HG03025 (cell line): ENCODE data around the gene BUD23.
"Not testable (repeated sequence)": the region's sequence is repeated elsewhere in the genome, so short reads cannot be mapped to it uniquely, and the experiment has no call there.

Experiments
- ATAC-seq: cut with Tn5 transposase; IDR thresholded peaks from one replicate; pipeline ENCODE4 v1.9.1; 2021; ENCODE audit warnings: mild to moderate bottlenecking, moderate library complexity; ENCODE audit not compliant: unreplicated experiment, low FRiP score

The BUD23 gene

DNA sequence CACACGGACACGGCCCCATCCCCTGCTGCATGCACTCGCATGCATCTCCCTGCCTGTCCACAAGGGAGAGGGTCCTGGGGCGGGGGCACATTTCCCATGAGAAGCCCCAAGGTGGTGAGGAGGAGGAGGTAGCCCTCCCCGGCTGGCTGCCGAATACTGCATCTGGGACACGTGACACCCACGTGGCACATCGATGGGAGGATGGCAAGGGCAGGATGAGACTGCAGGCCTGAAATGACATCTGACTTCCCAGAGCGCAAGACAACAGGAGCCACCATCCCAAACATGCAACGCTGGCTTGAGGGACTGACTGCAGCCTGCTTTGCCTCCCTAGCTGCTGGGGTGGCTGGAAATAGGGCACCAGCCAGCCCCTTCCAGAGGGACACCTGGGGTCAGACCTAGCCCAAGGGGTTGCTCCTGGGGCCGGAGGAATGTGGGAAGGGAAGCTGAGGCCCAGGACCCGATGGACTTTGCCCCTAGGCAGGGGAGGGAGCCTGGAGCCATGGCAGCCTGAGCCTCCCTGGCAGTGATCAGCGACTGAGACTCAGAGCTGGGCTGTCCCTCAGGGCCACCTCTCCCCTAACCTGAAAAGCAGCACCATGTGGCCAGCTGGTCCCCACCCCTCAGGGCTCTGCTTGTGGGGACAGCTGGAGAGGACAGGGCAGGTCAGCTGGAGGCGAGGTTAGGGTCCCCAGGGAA is 16.1 kb downstream of the BUD23 start:
- ATAC-seq: no peak

DNA sequence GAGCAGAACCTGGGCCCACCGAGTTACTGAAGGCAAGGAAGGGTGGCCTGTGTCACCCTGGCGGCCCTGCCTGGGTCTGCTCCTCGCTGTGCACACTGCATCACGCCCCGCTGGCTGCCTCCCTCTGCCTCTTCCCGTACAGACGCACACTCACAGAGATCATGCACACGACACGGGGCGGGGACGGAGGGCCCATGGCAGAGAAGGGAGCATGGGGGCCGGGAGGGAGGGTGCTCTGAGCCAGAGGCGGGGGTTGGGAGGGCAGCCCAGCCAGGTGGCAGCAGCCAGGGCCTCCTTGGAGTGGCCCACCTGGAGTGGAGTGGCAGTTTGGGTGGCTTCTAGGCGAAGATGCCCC is 16.6 kb downstream of the BUD23 start:
- ATAC-seq: no peak

DNA sequence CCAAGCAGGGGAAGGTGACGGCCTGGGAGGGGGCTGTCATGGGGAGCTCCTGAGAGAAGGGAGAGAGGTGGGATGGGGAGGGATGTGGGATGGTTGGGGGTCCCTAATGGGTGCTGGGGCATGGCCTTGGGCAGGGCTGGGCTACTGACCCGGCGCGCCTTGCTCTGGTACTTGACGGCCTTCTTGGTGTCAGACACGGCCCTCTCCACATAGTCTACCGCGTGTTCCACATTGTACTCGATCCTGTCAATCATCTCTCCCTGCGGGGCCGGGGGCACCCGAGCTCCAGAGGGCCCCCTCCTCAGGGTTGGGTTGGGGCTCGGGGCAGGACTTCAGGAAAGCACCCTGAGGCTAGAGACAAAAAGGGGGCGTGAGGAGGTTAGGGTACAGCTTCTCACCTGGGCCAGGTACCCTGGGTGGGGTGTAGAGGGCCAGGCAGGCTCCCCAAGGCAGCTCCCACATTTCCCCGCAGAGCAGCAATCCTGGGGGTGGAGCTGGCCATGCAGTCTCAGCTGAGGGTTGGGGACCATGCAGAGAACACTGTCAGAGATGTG is 17.3 kb downstream of the BUD23 start:
- no peak for ATAC-seq

DNA sequence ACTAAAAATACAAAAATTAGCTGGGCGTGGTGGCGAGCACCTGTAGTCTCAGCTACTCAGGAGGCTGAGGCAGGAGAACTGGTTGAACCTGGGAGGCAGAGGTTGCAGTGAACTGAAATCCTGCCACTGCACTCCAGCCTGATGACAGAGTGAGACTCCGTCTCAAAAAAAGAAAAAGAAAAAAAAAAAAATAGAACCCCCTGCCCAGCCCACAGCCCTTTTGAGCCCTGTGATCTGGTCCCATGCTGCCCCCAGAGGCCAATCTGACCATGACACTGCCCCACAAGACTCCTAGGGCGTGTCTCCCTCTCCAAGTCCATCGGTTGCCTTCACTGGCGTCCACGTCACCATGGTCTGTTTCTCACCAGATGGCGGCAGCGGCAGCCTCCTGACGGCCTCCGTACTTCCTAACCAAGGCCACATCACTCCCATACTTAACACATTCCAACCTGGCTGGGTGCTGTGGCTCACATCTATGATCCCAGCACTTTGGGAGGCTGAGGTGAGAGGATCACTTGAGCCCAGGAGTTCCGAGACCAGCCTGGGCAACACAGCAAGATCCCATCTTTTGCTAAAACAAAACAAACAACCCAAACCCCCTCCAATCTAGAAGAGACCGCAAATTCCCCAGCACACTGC is 18.1 kb downstream of the BUD23 start:
- no peak for ATAC-seq

DNA sequence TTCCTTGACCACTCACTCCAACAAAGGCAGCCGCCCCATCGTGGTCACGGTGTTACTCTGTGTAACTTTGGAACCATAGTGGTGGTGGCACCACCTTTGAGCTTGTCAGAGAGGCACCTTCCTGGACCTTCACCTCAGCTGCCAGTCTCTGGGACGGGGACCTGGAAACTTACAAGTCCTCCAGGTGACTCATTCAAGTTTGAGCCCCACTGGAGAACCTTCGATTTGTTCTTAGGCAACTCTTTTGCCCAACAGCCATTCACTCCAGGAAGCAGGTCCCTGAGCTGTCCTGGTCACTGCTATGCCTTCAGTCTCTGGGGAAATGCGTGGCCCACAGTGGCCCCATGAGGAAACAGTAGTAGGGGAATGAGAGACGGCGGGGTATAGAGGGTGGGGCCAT is 18.8 kb downstream of the BUD23 start:
- ATAC-seq: no peak

DNA sequence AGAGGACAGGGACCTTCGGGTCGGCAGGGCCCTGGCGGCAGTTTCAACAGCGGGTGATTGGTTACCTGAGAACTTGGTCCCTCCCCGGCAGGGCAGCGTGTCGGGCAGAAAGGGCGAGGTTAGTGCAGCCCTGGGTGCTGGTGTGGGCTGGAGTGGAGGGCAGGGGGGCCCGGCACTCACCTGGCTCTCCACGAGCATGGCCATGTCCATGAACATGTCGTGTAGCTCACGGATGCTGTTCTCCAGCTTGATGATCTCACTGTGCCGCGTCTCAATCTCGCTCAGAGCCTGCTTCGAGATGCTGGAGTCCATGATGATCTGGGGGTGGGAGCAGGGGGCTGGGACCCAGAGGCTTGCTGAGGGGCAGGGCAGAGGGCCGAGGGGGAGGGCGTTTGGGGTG is 19.3 kb downstream of the BUD23 start:
- ATAC-seq: no peak

DNA sequence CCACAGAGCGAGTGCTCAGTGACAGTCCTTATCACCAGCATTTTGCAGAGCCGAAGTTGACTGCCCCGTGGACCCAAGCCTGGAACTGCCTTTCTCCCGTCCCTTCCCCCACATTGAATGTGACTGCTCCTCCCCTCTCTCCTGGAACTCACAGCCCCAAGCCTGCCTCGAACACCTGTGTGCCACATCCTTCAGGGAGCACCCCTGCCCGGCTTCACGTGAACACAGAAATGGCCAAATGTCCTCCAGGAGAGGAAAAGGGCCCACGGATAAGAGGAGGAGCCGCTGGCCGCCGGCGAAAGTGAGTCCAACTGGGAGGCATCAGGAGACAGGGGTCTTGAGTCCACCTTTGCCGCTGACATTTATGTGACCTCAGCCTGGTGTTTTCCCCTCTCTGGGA is 19.8 kb downstream of the BUD23 start:
- no peak for ATAC-seq

DNA sequence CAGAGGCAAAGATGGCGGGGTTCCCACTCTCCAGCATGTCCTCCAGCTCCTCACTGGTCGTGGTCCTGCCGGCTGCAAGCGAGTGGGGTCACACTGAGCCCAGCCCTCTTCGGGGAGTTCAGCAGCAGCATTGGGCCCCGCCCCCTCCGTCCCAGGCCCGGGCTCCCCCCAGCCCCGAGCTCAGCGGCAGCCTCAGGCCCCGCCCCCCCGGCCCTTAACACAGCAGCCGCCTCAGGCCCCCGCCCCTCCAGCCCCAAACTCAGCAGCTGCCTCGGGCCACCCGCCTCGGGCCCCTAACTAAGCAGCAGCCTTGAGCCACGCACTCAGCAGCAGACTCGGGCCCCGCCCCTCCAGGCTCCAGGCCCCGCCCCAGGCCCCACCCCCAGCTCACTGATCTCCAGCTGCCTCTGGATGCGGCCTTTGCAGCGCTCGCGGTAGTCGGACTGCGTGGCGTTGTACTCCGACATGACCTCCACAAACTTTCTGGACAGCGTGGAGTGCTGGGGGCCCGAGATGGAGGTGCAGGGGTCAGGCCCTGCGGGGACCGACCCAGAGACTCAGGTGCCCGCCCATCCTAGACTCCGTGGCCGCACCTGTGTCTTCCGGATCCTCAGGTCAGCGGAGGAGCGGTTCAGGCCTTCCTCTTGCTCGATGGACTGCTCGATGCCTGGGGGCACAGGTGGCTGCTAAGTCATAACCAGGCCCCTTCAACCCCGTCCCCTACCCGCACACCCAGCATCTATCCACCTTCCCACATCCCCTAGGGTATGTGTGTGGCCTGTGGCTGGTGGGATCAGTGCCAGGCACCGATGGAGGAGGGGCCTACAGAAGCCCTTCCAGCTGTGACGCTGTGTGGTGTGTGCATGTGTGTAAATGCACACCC is 20.6 kb downstream of the BUD23 start:
- no peak for ATAC-seq

DNA sequence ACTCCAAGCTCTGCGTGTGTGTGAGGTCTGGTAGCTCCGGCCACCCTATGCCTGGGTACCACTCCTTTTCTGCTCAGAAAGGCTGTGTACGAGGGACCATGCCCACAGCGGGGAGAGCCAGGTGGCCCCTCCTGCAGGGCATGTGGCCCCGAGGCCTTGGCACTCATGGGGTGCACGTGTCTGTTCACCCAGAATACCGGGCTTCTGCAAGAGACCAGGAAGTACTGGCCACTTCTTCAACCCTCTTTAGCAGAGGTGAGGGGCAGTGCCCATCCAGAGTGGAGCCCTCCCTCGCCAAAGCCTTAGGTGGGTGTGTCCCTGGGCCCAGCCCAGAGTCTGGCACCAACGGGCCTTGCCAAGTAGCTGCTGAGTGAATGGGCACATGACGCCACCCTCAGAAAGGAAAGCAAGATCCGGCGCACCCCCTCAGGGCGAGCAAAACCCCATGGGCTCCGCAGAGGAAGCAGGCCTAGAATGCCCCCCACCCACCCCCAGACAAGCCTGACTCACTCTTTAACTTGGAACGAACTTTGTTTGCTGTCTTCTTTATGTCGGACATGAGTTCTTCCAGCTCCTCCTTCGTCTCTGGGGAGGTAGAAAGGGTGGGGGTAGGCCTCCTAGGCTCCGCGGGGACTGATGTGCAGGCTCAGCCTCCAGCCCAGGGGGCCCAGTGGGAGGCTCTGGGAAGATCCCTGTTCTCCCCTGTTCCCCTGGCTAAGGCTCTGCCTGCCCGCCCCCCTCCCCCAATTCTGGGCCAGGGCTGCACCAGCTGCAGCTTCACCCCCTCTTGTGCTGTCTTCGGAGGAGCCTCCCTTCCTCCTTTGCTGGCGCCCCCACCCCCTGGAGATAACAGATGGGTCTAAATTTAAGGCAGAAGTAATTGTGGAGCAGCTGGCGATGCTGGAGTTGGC is 21.5 kb downstream of the BUD23 start:
- no peak for ATAC-seq

DNA sequence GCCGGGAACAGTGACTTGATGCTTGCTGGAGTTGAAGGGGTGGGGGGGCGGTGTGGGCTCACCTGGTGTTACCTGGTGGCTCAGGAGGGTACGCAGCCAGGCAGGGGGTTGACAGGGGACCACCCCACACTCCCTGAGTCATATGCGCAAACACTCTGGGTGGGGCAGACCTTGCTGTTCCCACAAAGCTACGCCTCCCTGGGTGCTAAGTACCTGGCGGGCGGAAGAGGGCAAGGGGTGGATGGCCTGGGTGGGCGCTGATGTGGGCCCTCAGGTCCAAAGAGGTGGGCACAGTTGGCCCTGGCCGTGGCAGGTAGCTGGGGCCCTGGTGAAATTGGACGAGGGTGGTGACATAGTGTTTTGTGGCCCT is 22.1 kb downstream of the BUD23 start:
- ATAC-seq: no peak

DNA sequence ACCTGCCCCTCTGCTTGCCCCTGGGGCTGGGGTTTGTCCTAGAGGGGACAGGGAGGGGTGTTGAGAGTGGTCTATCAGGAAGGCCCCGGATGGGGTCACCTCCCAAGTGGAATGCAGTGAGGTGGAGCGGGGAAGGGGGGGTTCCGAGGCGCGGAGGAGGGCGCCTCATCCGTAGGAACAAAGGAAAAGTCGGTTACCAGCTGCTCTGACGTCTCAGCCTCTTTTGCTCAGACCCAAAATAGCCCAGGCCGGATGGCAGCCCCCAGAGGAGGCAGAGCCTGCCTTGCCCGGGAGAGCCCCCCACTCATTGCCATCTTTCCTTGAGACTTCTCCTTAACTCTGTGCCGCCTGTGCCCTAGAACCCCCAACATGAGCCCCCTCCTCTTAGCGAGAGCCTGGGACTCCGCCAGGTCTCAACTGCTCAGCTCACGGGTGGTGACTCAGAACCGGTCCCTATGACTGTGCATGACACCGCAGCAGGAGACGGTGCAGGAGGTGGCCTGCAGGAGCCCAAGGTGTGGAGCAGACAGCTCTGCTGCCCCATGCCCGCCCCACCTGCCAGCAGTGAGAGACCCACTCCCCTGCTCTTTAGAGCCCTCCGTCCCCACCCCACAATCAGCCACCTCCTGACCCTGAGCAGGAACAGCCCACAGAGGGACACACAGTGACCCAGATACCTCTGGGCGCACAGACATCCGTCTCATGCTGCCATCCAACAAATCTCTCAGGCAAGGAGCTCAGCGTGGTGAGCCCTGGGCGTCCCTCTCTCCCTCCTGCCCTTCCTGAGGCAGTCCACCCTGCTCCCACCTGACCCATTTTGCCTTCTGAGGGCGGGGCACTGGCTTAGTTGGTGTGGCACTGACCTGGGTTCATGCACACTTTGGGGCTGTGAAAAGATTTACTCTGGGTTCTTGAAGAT is 23.0 kb downstream of the BUD23 start:
- no peak for ATAC-seq

DNA sequence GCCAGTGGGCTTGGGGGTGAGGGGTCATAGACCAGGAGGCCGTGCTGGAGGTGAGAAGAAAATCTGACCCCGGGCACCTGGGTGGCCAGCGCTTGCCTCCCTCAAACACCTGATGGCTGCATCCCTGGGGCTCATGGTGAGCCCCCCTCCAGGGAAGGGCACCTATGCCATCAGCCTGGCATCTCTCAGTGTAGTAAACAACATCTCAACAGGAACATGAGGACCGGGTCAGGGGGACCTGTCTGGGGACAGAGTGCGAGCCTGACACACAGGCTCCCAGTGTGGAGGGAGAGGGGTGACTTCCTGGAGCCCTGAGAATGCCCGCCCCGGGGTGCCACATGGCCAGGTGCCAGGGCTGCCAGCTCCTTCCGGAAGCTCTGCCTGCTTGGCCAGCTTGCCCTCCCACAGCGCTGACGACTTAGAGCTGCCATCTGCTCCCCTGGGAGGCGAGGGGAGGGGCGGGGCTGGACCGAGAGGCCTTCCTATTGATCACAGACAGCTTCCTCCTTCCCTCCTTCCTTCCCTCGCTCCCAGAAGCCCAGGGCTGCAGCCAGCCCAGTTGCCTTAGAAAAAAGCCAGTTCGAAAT is 23.7 kb downstream of the BUD23 start:
- no peak for ATAC-seq

DNA sequence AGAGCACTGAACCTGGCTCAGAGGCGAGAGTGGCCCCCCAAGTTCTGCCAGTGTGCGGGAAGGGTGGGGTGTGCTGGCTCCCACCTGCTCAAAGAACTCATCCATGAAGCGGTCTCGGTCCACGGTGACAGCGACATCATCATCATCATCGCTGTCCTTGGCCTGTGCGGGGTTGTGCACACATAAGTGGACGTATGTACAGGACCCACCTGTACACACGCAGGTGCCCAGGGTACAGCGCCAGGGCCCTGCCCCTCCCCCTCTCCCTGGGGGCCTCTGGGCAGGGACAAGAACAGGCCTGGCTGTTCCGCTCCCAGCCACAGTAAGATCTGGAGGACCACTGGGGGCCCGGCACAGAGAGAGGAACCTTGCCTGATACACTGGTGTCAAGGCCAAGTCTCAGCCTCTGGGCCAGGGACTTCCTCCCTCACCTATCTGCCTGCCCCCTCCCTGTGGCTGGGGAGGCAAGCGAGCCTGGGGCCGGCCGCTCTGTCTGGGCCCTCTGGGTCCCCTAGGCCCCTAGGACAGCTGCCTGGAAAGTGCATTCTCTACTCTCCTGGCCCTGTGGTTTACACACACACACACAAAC is 25.7 kb downstream of the BUD23 start:
- no peak for ATAC-seq

DNA sequence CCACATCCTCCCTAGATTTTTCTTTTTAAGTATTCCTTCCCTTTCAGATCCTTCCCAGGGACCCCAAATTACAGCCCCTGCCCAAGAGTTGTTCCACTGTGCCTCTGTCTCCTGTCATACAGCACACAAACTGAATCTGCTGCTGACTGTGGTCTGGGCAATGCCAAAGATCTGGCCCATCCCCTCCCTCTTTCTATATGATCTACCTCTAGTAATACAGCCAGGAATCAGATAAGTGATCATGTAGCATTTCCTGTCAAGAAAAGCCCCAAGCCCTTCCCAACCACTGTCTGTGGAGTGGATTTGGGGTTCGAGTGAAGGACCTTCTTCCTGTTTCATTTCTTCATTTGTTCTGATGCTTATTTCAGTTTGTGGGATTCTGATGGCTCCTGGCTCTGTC is 29.4 kb downstream of the BUD23 start:
- ATAC-seq: no peak

DNA sequence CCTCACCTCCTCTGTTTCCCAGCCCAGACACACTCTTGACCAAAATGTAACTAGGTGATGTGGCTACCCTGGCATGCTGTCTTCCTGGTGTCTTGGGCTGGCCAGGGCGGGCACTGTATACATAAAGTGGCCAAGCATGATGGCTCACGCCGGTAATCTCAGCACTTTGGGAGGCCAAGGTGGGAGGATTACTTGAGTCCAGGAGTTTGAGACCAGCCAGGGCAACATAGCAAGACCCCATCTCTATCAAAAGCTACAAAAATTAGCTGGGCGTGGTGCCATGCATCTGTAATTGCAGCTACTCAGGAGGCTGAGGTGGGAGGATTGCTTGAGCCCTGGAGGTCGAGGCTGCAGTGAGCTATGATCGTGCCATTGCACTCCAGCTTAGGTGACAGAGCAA is 29.9 kb downstream of the BUD23 start:
- ATAC-seq: not testable (repeated sequence)

DNA sequence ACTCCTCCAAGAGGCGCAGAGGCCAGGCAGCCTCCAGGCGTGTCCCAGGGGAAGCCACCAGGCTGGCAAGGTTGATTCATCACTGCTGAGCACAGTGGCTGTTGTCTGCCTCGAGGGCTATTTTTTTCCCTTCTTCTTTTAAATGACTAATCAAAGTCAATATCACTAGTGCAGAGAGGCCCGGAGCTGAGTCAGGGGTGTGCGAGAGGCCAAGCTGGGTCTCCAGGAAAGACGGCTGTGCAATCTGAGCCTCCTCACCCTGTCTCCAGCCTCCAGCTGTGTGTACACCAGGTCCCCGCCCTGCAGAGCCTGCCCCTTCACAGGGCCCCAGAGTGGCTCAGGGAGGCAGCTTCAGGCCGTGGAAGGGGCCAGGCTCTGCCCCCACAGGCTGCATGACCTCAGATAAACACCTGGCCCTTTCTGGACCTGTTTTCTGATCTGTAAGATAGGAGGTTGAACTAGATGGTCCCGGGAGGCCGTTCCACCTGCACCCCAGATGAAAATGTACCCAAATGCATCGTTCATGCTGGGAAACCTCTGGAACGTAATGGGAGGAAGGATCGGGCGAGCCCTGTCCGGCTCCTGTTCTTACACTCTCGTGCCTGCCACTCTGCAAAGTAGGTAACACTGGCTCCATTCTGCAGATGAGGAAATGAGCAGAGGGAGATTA is 32.4 kb downstream of the BUD23 start:
- ATAC-seq: no peak

DNA sequence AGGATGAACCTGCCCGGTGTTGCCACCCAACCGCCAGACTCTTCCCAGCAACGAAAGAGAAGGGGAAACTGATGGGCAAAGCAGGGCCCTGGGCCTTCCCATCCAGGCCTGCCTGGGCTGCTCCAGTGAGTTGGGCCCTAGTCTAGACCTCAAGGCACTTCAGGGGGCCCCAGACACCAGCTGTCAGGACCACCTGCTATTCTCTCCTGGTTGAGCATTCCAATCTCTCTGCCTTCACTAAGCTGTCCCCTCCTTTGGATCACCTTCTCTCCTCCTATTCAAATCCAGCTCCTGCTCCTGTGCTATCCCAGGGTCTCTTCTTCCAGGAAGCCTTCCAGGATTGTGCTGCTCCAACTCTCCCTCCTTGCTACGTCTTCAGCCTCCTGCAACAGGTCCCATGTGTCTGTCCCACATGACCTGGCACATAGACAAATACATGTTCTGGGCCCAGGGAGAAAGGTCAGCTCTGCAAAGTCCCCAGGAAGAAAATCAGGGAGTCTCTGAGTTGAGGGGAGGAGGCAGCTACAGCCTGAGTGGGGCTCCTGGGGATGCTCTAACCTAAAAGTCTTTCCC is 33.0 kb downstream of the BUD23 start:
- no peak for ATAC-seq
